Colon (tissue), 2 donors: ENCODE measurements around the gene COPG2.
"Not testable (repeated sequence)": the region's sequence is repeated elsewhere in the genome, so short reads cannot be mapped to it uniquely, and the experiment has no call there.

Experiments used
- FAIRE-seq: peaks from 2 replicates; lab custom pipeline; 2012; peaks lifted over from hg19 to GRCh38; lab: Jason Lieb, UNC
- donor health status: control.
- donor health status: control.

The COPG2 gene

GRCh38 chr7:130649004-130649790, 19.4 kb downstream of the COPG2 start:
- no peak for FAIRE-seq

GRCh38 chr7:130648580-130648979, 20.0 kb downstream of the COPG2 start:
- FAIRE-seq, result no peak

GRCh38 chr7:130642383-130642782, 26.2 kb downstream of the COPG2 start:
- FAIRE-seq, result no peak

- FAIRE-seq, result no peak
These were observed 27.1 kb downstream of the COPG2 start for GRCh38 chr7:130641497-130641896.

DNA sequence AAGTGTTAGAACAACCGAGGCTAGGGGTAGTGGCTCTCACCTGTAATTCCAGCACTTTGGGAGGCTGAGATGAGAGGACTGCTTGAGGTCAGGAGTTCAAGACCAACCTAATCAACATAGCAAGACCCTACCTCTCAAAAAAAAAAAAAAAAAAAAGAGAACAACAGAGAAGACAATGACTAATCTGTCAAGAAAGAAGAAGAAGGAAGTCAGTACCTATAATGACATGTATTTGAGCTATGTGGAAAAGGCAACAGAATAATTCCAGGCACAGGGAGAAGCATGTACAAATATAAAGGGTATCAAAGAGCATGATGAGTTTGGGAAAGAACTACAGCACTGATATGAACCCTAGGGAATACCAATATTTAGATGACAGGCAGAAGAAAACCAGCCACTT, 27.5 kb downstream of the COPG2 start:
- no peak for FAIRE-seq

GRCh38 chr7:130639388-130639787, 29.2 kb downstream of the COPG2 start:
- FAIRE-seq, result no peak

DNA sequence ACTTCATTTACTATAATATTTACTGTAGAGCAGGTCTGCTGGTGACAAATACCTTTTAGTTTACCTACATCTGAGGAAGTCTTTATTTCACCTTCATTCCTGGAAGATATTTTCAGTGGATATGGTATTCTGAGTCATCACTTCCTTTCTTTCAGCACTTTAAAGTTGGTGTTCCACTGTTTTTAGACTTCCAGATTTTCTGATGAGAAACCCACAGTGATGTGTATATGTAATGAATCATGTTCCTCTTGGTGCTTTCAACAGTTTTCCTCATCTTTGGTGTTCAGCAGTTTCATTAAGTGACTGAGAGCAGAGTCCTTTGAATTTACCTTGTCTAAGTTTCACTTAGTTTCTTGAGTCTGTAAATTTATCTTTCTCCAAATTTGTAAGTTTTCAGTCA, 36.4 kb downstream of the COPG2 start:
- FAIRE-seq, result no peak

- FAIRE-seq, result no peak
These were observed 39.6 kb downstream of the COPG2 start for GRCh38 chr7:130628901-130629300.

- no peak for FAIRE-seq
These were observed 40.8 kb downstream of the COPG2 start for GRCh38 chr7:130627775-130628174.

DNA sequence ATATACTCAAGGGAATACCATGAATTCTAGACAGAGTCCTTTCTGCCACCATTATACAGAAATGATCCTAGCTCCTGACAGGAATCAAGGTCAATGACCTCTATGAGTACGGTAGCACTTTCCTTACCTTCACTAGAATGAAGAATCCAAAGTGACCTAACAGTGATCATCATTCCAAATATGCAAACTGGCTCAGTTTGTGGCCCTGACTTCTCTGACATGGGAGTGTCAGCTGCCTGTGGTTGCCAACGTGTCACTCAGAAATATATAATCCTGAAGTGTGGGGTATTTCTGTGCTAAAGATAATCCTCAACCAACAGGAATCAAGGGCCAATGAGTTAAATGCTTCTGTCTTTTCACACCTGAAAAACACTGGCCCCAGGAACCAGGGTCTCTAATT, 45.7 kb downstream of the COPG2 start:
- FAIRE-seq, result no peak

GRCh38 chr7:130615583-130615982, 53.0 kb downstream of the COPG2 start:
- FAIRE-seq, result no peak

- FAIRE-seq, result no peak
These were observed 54.1 kb downstream of the COPG2 start for GRCh38 chr7:130614449-130614848.

DNA sequence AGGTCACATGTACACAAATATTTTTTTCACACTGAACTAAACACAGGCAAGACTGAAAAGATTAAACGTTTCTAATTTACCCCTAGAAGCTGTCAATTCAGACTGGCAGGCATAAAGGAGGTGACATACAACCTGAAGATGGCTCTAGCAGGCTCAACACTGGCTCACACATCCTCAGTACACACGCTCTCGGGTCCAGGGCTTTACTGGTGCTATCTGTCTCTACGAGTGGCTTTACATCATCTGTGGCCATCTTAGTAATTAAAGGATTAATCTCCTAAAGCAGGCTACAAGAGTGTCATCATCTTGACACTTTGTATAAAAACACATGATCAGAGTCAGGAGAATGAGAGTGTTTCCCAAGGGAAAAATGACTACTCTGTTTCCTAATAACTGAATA, 57.3 kb downstream of the COPG2 start:
- FAIRE-seq, result no peak

- FAIRE-seq, result not testable (repeated sequence)
These were observed 61.5 kb downstream of the COPG2 start for GRCh38 chr7:130607066-130607465.

DNA sequence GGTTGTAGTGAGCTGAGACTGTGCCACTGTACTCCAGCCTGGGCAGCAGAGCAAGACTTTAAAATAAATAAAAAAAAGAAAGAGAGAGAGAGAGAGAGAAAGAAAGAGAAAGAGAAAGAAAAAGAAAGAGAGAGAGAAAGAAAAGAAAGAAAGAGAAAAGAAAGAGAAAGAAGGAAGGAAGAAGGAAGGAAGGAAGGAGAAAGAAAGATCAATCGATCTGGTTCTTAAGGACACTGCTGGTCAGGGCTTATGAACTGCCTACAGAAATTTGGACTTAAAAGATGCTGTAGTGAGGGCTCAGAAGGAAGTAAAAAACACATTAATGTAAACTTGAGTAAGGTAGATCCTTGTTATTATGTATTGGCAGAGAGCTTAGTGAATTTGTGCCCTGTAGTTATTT, 62.4 kb downstream of the COPG2 start:
- FAIRE-seq, result no peak

DNA sequence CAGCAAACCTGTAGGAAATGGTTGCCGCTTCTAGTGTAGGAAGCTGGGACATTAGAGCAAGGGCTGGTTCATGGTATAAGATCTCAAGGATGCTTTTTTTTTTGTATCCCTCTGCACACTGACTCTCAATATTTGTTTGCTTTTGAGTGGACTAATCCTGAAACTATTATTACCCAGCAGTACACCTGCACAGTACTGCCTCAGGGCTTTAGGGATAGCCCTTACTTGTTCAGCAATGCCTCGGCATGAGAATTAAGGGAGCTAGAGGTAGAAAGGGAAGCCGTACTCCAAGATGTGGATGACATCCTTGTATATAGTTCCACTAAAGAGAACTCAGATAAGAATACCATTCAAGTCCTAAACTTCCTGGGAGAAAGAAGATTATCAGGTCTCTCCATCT, 70.5 kb downstream of the COPG2 start:
- no peak for FAIRE-seq

DNA sequence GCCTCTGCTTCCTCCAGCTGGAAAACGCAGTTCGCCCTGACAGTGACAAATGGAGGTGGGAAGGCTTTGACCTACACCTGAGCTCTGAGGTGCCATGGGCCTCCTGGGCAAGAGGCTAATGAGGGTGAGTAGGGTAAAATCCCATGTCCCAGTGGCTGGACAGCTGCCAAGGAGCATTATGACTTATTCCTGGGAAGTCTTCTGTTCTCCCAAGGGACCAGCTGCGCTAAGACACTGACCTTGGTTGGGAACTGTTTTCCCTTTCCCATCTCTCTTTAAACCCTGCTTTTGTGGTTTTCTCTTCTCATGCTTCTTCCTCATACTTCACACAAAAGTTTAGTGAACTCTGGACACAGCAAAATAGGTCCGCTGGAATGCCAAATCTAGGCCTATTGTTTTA, 72.6 kb downstream of the COPG2 start:
- no peak for FAIRE-seq

DNA sequence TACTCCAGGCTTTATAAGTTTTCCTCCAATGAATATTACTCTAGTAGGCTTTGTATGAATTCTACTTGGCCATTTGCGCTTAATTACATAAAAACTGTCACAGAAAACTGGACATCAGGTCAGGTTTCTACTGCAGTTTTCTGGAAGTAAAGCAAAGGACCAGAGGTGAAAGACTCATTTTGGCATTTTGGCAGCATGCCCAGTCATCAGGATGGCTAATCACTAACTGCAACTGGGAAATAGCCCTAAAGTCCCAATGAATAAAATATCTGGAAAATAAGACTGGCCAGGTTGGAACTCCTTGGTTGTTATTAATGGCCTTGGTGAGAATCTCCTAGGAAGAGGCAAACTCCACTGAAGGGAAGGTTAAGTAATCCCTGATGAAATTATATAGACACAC, 75.5 kb downstream of the COPG2 start:
- FAIRE-seq, result no peak

DNA sequence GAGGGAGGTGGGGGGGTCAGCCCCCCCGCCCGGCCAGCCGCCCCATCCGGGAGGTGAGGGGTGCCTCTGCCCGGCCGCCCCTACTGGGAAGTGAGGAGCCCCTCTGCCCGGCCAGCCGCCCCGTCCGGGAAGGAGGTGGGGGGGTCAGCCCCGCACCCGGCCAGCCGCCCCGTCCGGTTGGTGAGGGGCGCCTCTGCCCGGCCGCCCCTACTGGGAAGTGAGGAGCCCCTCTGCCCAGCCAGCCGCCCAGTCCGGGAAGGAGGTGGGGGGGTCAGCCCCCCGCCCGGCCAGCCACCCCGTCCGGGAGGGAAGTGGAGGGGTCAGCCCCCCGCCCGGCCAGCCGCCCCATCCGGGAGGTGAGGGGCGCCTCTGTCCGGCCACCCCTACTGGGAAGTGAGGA, 77.1 kb downstream of the COPG2 start:
- not testable (repeated sequence) for FAIRE-seq

DNA sequence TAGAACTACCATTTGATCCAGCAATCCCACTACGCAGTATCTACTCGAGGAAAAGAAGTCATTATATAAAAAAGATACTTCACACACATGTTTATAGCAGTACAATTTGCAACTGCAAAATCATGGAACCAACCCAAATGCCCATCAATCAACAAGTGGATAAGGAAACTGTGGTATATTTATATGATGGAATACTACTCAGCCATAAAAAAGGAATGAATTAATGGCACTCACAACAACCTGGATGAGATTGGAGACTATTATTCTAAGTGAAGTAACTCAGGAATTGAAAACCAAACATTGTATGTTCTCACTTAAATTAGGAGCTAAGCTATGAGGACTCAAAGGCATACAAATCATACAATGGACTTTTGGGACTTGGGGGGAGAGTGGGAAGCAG, 82.6 kb downstream of the COPG2 start:
- not testable (repeated sequence) for FAIRE-seq

DNA sequence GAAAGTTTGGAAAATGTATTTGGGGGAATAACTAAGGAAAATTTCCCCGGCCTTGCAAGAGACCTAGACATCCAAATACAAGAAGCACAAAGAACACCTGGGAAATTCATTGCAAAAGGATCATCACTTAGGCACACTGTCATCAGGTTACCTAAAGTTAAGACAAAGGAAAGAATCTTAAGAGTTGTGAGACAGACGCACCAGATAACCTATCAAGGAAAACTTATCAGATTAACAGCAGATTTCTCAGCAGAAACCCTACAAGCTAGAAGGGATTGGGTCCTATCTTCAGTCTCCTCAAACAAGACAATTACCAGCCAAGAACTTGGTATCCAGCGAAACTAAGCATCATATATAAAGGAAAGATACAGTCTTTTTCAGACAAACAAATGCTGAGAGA, 93.4 kb downstream of the COPG2 start:
- FAIRE-seq, result not testable (repeated sequence)

GRCh38 chr7:130570144-130570543, 98.4 kb downstream of the COPG2 start:
- not testable (repeated sequence) for FAIRE-seq

GRCh38 chr7:130566898-130567280, 101.7 kb downstream of the COPG2 start:
- FAIRE-seq, result no peak

GRCh38 chr7:130566168-130566897, 102.2 kb downstream of the COPG2 start:
- FAIRE-seq, result no peak
